ENCODE results near the gene ART3. TPM values are rescaled to one million over a fixed set of nuclear protein-coding genes. Genes with fewer than 3 reads are reported as not detected.

Gene ART3
- total RNA-seq, 1 experiment from 2014 or later: 0.59 TPM

DNA sequence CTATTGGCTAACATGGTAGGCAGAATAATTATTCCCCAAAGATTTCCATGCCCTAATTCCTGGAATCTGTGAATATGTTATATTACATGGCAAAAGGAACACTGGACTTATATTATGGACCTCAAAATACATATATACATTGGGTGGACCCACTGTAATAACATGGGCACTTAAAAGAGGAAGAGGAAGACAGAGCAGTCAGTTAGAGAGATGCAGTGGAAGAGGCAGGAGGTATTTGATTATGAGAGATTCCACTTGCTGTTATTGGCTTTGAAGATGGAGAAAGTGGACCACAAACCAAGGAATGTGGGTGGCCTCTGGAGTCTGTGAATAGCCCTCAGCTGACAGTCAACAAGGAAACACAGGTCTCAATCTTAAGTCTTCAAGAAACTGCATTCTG lies 14.0 kb upstream of the ART3 start (continued):
- TF ChIP-seq, protein P1, sequence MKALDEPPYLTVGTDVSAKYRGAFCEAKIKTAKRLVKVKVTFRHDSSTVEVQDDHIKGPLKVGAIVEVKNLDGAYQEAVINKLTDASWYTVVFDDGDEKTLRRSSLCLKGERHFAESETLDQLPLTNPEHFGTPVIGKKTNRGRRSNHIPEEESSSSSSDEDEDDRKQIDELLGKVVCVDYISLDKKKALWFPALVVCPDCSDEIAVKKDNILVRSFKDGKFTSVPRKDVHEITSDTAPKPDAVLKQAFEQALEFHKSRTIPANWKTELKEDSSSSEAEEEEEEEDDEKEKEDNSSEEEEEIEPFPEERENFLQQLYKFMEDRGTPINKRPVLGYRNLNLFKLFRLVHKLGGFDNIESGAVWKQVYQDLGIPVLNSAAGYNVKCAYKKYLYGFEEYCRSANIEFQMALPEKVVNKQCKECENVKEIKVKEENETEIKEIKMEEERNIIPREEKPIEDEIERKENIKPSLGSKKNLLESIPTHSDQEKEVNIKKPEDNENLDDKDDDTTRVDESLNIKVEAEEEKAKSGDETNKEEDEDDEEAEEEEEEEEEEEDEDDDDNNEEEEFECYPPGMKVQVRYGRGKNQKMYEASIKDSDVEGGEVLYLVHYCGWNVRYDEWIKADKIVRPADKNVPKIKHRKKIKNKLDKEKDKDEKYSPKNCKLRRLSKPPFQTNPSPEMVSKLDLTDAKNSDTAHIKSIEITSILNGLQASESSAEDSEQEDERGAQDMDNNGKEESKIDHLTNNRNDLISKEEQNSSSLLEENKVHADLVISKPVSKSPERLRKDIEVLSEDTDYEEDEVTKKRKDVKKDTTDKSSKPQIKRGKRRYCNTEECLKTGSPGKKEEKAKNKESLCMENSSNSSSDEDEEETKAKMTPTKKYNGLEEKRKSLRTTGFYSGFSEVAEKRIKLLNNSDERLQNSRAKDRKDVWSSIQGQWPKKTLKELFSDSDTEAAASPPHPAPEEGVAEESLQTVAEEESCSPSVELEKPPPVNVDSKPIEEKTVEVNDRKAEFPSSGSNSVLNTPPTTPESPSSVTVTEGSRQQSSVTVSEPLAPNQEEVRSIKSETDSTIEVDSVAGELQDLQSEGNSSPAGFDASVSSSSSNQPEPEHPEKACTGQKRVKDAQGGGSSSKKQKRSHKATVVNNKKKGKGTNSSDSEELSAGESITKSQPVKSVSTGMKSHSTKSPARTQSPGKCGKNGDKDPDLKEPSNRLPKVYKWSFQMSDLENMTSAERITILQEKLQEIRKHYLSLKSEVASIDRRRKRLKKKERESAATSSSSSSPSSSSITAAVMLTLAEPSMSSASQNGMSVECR (CRISPR knock-in tag; IDR thresholded peaks at IDR 0.05; ENCODE audit: borderline replicate concordance): no peak
- TF ChIP-seq EMX1 (CRISPR knock-in tag; IDR thresholded peaks at IDR 0.05) (no peak), ZNF219 (CRISPR knock-in tag; IDR thresholded peaks at IDR 0.05; ENCODE audit: borderline replicate concordance) (no peak)

DNA sequence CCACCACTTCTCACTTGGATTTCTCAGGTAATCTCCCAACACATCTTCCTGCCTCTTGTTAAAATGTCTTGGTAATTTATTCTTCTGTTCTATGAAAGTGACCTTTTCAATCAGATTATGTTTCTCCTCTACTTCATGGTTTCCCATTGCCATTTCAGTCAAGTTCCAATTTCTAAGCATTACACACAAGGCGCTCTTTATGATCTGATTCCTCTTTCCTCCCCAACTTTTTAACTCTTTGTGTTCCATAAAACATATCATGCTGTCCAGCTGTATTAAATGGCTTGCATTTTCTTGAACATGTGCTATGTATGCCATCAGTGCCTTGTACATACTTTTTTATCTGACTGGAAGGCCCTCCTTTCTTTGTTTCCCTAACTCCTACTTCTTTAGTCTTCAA lies 13.1 kb upstream of the ART3 start:
- CTCF ChIA-PET: interaction anchor here (3.2 kb wide), 1 partner anchor 66 kb away, joined by 17 read pairs; no protein-coding TSS in a partner anchor
- POLR2A ChIA-PET: no interaction called here

More for the DNA sequence above, 13.1 kb upstream of the ART3 start:
- no peak overlapping the region for H3K27ac Mint-ChIP-seq
- DNase-seq (ENCODE audit: low spot score) (no peak), ATAC-seq (no peak)
- no peaks in the 10 kb centered on the region for H3K36me3 Mint-ChIP-seq
- H3K9me3 Mint-ChIP-seq: no peaks in the 10 kb centered on the region
- no peak overlapping the region for H3K4me3 Mint-ChIP-seq
- TF ChIP-seq, protein P2, sequence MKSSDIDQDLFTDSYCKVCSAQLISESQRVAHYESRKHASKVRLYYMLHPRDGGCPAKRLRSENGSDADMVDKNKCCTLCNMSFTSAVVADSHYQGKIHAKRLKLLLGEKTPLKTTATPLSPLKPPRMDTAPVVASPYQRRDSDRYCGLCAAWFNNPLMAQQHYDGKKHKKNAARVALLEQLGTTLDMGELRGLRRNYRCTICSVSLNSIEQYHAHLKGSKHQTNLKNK (CRISPR knock-in tag; IDR thresholded peaks at IDR 0.05): no peak
- TF ChIP-seq, protein P3, sequence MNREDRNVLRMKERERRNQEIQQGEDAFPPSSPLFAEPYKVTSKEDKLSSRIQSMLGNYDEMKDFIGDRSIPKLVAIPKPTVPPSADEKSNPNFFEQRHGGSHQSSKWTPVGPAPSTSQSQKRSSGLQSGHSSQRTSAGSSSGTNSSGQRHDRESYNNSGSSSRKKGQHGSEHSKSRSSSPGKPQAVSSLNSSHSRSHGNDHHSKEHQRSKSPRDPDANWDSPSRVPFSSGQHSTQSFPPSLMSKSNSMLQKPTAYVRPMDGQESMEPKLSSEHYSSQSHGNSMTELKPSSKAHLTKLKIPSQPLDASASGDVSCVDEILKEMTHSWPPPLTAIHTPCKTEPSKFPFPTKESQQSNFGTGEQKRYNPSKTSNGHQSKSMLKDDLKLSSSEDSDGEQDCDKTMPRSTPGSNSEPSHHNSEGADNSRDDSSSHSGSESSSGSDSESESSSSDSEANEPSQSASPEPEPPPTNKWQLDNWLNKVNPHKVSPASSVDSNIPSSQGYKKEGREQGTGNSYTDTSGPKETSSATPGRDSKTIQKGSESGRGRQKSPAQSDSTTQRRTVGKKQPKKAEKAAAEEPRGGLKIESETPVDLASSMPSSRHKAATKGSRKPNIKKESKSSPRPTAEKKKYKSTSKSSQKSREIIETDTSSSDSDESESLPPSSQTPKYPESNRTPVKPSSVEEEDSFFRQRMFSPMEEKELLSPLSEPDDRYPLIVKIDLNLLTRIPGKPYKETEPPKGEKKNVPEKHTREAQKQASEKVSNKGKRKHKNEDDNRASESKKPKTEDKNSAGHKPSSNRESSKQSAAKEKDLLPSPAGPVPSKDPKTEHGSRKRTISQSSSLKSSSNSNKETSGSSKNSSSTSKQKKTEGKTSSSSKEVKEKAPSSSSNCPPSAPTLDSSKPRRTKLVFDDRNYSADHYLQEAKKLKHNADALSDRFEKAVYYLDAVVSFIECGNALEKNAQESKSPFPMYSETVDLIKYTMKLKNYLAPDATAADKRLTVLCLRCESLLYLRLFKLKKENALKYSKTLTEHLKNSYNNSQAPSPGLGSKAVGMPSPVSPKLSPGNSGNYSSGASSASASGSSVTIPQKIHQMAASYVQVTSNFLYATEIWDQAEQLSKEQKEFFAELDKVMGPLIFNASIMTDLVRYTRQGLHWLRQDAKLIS (CRISPR knock-in tag; IDR thresholded peaks at IDR 0.05; ENCODE audit: borderline replicate concordance): no peak
- TF ChIP-seq, protein P4, sequence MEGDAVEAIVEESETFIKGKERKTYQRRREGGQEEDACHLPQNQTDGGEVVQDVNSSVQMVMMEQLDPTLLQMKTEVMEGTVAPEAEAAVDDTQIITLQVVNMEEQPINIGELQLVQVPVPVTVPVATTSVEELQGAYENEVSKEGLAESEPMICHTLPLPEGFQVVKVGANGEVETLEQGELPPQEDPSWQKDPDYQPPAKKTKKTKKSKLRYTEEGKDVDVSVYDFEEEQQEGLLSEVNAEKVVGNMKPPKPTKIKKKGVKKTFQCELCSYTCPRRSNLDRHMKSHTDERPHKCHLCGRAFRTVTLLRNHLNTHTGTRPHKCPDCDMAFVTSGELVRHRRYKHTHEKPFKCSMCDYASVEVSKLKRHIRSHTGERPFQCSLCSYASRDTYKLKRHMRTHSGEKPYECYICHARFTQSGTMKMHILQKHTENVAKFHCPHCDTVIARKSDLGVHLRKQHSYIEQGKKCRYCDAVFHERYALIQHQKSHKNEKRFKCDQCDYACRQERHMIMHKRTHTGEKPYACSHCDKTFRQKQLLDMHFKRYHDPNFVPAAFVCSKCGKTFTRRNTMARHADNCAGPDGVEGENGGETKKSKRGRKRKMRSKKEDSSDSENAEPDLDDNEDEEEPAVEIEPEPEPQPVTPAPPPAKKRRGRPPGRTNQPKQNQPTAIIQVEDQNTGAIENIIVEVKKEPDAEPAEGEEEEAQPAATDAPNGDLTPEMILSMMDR (IDR thresholded peaks at IDR 0.05): no peak
- no peak for TF ChIP-seq JAZF1 (CRISPR knock-in tag; IDR thresholded peaks at IDR 0.05)
- TF ChIP-seq TEAD1 (CRISPR knock-in tag; IDR thresholded peaks at IDR 0.05): no peak
- TF ChIP-seq ZNF671 (CRISPR knock-in tag; IDR thresholded peaks at IDR 0.05): no peak
- TF ChIP-seq, protein P5, sequence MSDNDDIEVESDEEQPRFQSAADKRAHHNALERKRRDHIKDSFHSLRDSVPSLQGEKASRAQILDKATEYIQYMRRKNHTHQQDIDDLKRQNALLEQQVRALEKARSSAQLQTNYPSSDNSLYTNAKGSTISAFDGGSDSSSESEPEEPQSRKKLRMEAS (CRISPR knock-in tag; IDR thresholded peaks at IDR 0.05): no peak
- TF ChIP-seq ATF1 (CRISPR knock-in tag; IDR thresholded peaks at IDR 0.05): no peak
- TF ChIP-seq, protein P6, sequence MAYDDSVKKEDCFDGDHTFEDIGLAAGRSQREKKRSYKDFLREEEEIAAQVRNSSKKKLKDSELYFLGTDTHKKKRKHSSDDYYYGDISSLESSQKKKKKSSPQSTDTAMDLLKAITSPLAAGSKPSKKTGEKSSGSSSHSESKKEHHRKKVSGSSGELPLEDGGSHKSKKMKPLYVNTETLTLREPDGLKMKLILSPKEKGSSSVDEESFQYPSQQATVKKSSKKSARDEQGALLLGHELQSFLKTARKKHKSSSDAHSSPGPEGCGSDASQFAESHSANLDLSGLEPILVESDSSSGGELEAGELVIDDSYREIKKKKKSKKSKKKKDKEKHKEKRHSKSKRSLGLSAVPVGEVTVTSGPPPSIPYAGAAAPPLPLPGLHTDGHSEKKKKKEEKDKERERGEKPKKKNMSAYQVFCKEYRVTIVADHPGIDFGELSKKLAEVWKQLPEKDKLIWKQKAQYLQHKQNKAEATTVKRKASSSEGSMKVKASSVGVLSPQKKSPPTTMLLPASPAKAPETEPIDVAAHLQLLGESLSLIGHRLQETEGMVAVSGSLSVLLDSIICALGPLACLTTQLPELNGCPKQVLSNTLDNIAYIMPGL (CRISPR knock-in tag; IDR thresholded peaks at IDR 0.05): no peak
- TF ChIP-seq GTF2I (CRISPR knock-in tag; conservative IDR thresholded peaks at IDR 0.05): no peak
- TF ChIP-seq, protein P7, sequence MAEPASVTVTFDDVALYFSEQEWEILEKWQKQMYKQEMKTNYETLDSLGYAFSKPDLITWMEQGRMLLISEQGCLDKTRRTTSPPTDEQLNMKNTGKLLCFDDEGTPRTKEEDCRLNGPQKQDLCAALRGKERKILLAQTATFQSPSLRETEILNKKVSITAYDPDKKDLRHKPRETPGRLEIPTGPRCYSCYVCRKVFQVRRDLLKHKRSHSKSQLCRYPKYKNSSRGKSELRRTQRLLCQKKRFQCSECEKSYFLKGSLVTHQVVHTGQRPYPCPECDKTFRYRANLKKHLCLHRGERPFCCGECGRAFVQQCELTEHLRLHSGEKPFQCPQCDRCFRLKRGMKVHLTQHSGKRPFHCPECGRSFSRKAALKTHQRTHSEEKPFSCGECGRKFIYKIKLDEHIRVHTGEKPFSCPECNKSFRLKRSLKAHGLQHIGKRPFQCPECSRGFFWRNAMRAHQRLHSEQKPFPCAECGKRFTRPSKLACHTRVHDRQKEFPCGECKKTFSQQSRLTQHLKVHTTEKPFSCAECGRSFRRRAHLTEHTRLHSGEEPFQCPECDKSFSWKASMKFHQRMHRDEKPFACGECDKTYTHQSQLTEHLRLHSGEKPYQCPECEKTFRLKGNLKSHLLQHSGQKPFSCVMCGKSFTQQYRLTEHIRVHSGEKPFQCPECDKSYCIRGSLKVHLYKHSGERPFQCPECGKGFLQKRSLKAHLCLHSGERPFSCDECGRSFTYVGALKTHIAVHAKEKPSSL (CRISPR knock-in tag; conservative IDR thresholded peaks at IDR 0.05): no peak
- TF ChIP-seq, protein P8, sequence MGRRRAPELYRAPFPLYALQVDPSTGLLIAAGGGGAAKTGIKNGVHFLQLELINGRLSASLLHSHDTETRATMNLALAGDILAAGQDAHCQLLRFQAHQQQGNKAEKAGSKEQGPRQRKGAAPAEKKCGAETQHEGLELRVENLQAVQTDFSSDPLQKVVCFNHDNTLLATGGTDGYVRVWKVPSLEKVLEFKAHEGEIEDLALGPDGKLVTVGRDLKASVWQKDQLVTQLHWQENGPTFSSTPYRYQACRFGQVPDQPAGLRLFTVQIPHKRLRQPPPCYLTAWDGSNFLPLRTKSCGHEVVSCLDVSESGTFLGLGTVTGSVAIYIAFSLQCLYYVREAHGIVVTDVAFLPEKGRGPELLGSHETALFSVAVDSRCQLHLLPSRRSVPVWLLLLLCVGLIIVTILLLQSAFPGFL (CRISPR knock-in tag; IDR thresholded peaks at IDR 0.05; ENCODE audit: borderline replicate concordance): no peak
- no peak for TF ChIP-seq ZNF263 (CRISPR knock-in tag; IDR thresholded peaks at IDR 0.05; ENCODE audit: low read depth)
- no peak for TF ChIP-seq JUN (CRISPR knock-in tag; IDR thresholded peaks at IDR 0.05)
- TF ChIP-seq, protein P9, sequence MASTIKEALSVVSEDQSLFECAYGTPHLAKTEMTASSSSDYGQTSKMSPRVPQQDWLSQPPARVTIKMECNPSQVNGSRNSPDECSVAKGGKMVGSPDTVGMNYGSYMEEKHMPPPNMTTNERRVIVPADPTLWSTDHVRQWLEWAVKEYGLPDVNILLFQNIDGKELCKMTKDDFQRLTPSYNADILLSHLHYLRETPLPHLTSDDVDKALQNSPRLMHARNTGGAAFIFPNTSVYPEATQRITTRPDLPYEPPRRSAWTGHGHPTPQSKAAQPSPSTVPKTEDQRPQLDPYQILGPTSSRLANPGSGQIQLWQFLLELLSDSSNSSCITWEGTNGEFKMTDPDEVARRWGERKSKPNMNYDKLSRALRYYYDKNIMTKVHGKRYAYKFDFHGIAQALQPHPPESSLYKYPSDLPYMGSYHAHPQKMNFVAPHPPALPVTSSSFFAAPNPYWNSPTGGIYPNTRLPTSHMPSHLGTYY (CRISPR knock-in tag; IDR thresholded peaks at IDR 0.05): no peak
- no peaks in the 10 kb centered on the region for H3K27me3 Mint-ChIP-seq (ENCODE audit: low read depth)
- H3K4me1 Mint-ChIP-seq: peaks cover 6% of the 10 kb centered on the region
